Measurements from ENCODE around the gene SPSB2.

The SPSB2 gene

GRCh38 chr12:6830999-6831398, 42.1 kb downstream of the SPSB2 start:
- DNase-seq (ENCODE audit: low read depth in 2 of 2), result no peak

- no peak for DNase-seq (ENCODE audit: low read depth in 2 of 2)
These were observed 42.7 kb downstream of the SPSB2 start for GRCh38 chr12:6830286-6830890.

DNA sequence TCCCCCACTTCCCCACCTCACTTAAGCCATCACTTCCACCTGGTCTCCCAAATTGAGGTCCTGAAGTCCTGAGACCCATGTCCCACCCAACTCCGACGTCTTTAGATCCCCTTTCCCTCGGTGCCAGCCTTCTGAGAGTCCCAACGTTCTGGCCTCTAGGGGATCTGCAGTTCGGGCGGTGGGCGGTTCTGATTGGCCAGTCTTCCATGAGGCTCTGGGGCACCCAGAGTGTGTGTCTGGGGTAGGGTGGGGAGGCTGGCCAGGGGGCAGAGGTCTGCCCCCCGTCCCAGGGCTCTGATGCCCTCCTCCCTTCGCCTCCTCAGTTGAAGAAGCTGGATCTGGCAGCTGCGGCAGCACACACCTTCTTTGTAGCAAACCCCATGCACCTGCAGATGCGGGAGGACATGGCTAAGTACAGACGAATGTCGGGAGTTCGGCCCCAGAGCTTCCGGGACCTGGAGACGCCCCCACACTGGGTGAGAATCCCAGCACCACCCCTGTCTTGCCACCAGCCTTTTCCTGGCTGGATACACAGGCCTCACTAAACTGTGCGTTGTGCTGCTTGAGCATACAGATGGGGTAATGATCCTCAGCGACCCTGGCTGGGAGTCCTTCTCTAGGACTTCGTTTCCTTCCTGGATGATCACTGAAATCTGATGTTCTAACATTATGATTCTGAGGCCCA, 43.4 kb downstream of the SPSB2 start:
- no peak for DNase-seq (ENCODE audit: low read depth in 2 of 2)

- peak in 1 of 2 donors; percentile 51 for DNase-seq (ENCODE audit: low read depth in 2 of 2)
These were observed 44.1 kb downstream of the SPSB2 start for GRCh38 chr12:6828781-6829535.

- DNase-seq (ENCODE audit: low read depth in 2 of 2), result no peak
These were observed 44.9 kb downstream of the SPSB2 start, which contains the start of gene P3H3 for GRCh38 chr12:6827982-6828780. P3H3 (plus strand) TSS chr12:6828407; CDS start chr12:6828441, 34 bp downstream.

DNA sequence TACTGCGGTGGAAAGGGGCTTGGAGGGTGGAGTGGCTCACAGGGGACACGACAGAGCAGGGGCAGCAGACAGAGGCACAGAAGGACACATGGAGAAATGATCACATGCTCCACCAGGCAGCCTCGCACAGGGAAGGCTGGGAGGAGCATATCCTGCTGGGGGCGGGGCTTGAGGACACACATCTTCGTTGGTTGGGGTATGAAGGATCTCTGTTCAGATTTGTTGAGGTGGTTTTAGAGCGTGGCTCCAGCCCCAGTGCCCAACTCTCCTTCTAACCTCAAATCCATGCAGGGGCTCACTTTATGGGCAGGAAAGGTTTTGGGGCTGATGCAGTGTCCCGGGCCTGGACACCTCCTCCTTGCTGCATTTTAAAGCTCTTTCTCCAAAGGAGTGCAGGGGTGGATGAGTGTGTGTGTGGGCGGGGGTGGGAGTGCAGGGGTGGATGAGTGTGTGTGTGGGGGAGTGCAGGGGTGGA, 45.6 kb downstream of the SPSB2 start:
- peak; percentile 38 to 54 for DNase-seq (ENCODE audit: low read depth in 2 of 2)

DNA sequence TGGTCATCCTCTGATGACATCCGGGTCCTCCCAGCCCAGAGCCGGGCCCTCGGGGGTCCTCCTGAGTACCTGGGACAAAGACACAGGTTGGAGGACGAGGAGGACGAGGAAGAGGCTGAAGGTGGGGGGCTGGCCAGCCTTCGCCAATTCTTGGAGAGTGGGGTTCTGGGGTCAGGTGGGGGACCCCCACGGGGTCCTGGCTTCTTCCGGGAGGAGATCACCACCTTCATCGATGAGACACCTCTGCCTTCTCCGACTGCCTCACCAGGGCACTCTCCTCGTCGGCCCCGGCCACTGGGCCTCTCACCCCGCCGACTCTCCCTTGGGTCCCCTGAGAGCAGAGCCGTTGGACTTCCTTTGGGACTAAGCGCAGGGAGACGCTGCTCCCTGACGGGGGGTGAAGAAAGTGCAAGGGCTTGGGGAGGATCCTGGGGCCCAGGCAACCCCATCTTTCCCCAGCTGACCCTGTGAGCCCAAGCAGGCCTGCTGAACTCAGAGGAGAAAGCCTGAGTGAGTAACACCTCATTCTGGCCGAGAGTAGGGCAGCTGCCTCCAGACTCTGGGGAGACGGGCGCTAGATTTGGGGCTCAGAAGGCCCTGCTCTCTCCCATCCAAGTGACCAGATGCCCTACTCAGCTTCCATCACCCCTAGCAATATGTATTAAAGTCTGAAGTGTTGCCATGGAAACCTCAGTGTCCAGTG, 46.2 kb downstream of the SPSB2 start:
- DNase-seq (ENCODE audit: low read depth in 2 of 2), result no peak

- DNase-seq (ENCODE audit: low read depth in 2 of 2), result no peak
These were observed 46.9 kb downstream of the SPSB2 start for GRCh38 chr12:6826125-6826733.

DNA sequence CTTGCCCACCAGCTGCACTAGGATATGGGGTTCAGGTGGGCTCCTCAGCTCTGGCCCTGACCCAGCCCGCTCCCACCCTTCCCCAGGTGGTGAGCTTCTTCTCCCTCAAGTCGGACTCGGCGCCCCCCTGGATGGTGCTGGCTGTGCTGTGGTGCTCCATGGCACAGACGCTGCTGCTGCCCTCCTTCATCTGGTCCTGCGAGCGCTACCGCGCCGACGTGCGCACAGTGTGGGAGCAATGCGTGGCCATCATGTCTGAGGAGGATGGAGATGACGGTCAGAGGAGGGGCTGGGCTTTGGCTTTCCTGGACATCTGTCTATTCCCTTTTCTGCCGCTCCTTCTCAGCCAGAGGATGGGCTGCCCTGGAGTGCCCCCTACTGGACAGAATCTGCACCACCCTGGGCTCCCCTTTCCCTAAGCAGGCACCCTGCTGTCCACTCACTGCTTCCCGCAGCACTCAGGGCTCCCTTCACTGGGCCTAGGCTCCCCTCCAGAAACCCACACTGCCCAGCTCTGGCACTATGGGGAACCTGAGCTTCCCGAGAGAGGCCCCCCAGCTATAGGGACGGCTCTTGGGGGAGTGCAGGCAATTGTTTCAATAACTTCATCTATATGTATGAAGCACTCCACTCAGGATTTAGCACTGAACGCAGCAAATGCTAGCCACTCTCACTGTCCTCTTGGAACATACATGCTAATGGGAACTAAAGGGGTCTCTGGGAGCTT, 47.5 kb downstream of the SPSB2 start:
- peak; percentile 79 to 83 for DNase-seq (ENCODE audit: low read depth in 2 of 2)

GRCh38 chr12:6824901-6825381, 48.2 kb downstream of the SPSB2 start:
- no peak for DNase-seq (ENCODE audit: low read depth in 2 of 2)

DNA sequence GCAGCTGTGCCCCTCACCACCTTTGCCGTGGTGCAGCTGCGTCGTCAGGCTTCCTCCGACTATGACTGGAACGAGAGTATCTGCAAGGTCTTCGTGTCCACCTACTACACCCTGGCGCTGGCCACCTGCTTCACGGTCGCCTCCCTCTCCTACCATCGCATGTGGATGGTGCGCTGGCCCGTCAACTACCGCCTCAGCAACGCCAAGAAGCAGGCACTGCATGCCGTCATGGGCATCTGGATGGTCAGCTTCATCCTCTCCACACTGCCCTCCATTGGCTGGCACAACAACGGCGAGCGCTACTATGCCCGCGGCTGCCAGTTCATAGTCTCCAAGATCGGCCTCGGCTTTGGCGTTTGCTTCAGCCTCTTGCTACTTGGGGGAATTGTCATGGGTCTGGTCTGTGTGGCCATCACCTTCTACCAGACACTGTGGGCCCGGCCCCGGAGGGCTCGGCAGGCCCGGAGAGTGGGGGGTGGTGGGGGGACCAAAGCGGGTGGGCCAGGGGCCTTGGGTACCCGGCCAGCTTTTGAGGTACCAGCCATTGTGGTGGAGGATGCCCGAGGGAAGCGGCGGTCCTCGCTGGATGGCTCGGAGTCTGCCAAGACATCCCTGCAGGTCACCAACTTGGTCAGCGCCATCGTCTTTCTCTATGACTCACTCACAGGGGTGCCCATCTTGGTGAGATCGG, 48.9 kb downstream of the SPSB2 start:
- DNase-seq (ENCODE audit: low read depth in 2 of 2), result no peak

DNA sequence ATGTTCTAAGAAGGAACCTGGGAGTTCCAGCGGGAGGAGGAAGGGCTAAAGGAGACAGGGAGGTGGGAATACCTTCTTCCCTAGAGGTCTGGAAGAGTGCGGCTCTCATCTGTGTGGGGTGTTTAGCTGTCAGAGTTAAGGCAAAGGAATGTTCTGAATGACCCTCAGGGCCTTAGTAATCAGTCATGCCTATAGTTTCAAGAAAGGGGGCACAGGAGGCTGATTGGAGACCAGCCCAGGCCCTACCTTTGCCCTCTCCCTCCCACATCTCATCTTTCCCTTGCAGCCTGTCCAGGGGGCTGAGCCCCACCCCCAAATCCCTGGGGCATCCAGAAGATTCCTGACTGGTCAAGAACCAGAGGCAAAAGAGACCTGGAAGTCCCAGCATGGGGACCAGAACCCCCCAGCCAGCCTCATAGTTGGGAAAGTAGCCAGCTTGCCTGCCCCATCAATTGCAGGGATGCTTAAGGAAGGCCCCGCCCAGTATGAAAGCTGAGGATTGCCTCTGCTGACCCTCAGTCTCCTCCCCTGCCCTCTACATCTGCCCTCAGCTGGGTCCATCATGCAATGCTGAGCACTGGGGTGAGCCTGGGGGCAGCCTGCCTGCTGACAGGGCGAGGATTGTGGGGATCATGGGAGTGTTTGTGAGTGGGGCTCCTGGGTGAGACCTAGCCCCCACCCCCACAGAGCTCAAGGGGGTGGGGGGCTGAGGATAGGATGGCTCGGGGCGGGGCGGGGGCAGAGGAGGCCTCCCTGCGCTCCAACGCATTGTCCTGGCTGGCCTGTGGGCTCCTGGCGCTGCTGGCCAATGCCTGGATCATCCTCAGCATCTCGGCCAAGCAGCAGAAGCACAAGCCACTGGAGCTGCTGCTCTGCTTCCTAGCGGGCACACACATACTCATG, 49.7 kb downstream of the SPSB2 start:
- DNase-seq (ENCODE audit: low read depth in 2 of 2), result no peak

- DNase-seq (ENCODE audit: low read depth in 2 of 2), result no peak
These were observed 50.5 kb downstream of the SPSB2 start for GRCh38 chr12:6822426-6823135.

DNA sequence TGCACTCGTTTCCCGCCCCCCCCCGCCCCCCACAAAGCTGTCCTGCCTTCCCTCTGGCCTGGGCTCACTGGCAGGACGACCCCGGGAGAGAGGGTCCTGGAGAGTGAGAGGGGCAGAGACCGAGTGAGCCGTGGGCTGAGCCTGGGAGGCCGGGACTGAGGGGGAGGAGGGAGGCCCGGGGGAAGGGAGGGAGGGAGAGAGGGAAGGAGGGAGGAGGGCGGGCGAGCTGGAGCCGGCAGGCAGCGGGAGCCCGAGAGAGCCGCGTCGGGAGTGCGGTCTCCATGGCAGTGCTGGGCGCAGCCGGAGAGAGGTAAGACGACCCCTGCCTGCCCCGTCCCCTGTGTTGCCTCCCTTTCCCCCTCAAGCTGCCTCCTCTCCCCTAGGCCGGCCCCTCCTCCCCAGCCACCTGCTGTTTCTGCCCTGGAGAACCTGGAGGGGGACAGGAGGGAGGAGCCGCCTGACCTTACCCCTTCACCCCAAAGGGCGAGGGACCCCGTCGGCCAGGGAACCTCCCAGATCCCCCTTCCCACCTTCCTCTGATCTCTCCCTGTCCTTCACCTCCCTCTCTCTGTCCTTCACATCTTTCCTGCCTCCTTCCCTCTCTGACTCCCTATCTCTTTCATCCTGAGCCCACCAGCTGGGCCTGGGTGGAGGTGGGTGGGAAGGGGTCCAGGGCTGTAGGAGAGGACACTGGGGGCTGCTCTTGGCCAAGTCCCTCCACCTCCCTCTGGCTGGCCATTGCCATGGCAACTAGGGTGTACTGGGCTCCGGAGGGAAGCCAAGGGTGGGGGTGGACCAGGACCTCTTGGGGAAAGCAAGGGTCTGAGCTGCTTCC, 51.3 kb downstream of the SPSB2 start, which contains the start of gene GPR162:
TSS of gene GPR162 (plus strand) at position 231 of the 835 bp plus-strand sequence. CDS start 2,078 bp downstream, outside the sequence.
- DNase-seq (ENCODE audit: low read depth in 2 of 2), result no peak

All from stimulated activated CD4-positive, alpha-beta T cell treated with anti-CD3 and anti-CD28 coated beads, Interleukin-1b, Interleukin-23, amount 100 ng/mL, for 4 hours (primary cell).